ENCODE data around the gene NR3C2. TPM values are rescaled to one million over a fixed set of nuclear protein-coding genes. Genes with fewer than 3 reads are reported as not detected.

The NR3C2 gene
- total RNA-seq, 1 experiment from 2014 or later, result 0.96 TPM

DNA sequence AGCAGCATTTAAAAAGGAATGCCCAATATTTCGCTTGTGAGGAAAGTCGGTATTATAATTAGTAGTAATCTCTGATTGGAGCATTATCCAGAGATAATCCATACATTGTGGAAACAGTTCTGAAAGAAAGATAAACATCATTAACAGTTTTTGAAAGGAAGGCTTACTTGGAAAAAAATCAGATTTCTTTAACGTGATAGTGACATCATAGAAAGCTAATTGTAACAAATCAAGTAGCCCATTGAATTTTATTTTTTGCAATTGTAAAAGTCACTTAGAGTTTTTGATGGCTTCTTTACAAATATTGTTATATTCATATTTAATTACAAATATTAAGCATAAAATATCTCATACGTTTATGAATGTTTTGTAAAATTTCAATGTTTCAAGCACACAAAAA lies 11.6 kb upstream of the NR3C2 start:
- Histone ChIP-seq H3K9me3 (ENCODE audit: insufficient read depth, low read depth) (no peaks in the 10 kb centered on the region), H3K36me3 (ENCODE audit: low read depth) (no peaks in the 10 kb centered on the region), H3K4me3 (no peak overlapping the region), H3K4me2 (no peak overlapping the region), H3K4me1 (replicated peaks; ENCODE audit: insufficient read depth) (no peaks in the 10 kb centered on the region), H3K27ac (no peak overlapping the region), H3K79me2 (ENCODE audit: low read depth) (no peaks in the 10 kb centered on the region), H2AFZ (no peak overlapping the region), H4K20me1 (ENCODE audit: insufficient read depth) (no peaks in the 10 kb centered on the region), H3F3A (ENCODE audit: insufficient read depth, low read depth) (no peaks in the 10 kb centered on the region), H3K9me2 (ENCODE audit: insufficient read depth) (no peaks in the 10 kb centered on the region), H3K27me3 (ENCODE audit: insufficient read depth, low read depth) (no peaks in the 10 kb centered on the region)
- no TSS peak for BruUV-seq (replicated peaks)
- intact Hi-C loops (cut with micrococcal nuclease; ENCODE audit: unreplicated experiment), result no loop called here
- ChIA-PET CTCF (no interaction called here), POLR2A (ENCODE audit: unreplicated experiment) (no interaction called here)
- TF ChIP-seq EZH2 (IDR thresholded peaks at IDR 0.05; ENCODE audit: low read depth), result no peak
- DNase-seq, result no peak

DNA sequence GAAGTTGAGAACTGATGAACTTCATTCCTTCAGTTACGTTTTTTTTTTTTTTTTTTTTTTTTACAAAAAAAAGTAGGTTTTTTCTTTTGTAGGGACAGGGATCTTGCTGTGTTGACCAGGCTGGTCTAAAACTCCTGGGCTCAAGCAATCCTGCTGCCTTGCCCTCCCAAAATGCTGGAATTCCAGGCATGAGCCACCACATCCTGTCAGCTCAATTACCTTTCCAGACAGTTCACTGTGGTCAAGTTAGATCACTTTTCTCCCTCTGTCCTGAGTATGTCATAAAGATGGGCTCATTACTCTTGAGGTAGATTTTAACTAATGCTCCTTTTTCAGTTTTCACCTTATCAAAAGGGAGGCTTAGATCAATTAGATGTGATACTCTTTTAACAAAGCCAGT lies 10.8 kb upstream of the NR3C2 start:
- no peaks in the 10 kb centered on the region for H3K36me3 ChIP-seq (ENCODE audit: low read depth)
- ChIA-PET CTCF (no interaction called here), POLR2A (ENCODE audit: unreplicated experiment) (no interaction called here)
- BruUV-seq (replicated peaks), result no TSS peak
- no peak overlapping the region for H3K27ac ChIP-seq
- H3K9me2 ChIP-seq (ENCODE audit: insufficient read depth), result no peaks in the 10 kb centered on the region
- H3K9me3 ChIP-seq (ENCODE audit: insufficient read depth, low read depth), result no peaks in the 10 kb centered on the region
- no peaks in the 10 kb centered on the region for H3K27me3 ChIP-seq (ENCODE audit: insufficient read depth, low read depth)
- TF ChIP-seq, protein P1, sequence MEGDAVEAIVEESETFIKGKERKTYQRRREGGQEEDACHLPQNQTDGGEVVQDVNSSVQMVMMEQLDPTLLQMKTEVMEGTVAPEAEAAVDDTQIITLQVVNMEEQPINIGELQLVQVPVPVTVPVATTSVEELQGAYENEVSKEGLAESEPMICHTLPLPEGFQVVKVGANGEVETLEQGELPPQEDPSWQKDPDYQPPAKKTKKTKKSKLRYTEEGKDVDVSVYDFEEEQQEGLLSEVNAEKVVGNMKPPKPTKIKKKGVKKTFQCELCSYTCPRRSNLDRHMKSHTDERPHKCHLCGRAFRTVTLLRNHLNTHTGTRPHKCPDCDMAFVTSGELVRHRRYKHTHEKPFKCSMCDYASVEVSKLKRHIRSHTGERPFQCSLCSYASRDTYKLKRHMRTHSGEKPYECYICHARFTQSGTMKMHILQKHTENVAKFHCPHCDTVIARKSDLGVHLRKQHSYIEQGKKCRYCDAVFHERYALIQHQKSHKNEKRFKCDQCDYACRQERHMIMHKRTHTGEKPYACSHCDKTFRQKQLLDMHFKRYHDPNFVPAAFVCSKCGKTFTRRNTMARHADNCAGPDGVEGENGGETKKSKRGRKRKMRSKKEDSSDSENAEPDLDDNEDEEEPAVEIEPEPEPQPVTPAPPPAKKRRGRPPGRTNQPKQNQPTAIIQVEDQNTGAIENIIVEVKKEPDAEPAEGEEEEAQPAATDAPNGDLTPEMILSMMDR (conservative IDR thresholded peaks at IDR 0.05), result no peak
- TF ChIP-seq EZH2 (IDR thresholded peaks at IDR 0.05; ENCODE audit: low read depth), result no peak
- no peak for DNase-seq
- H3K4me2 ChIP-seq, result no peak overlapping the region
- no peaks in the 10 kb centered on the region for H3F3A ChIP-seq (ENCODE audit: insufficient read depth, low read depth)
- intact Hi-C loops (cut with micrococcal nuclease; ENCODE audit: unreplicated experiment), result no loop called here
- no peak overlapping the region for H3K4me3 ChIP-seq
- no peaks in the 10 kb centered on the region for H3K79me2 ChIP-seq (ENCODE audit: low read depth)
- no peaks in the 10 kb centered on the region for H3K4me1 ChIP-seq (replicated peaks; ENCODE audit: insufficient read depth)
- H4K20me1 ChIP-seq (ENCODE audit: insufficient read depth), result no peaks in the 10 kb centered on the region
- H2AFZ ChIP-seq, result no peak overlapping the region

DNA sequence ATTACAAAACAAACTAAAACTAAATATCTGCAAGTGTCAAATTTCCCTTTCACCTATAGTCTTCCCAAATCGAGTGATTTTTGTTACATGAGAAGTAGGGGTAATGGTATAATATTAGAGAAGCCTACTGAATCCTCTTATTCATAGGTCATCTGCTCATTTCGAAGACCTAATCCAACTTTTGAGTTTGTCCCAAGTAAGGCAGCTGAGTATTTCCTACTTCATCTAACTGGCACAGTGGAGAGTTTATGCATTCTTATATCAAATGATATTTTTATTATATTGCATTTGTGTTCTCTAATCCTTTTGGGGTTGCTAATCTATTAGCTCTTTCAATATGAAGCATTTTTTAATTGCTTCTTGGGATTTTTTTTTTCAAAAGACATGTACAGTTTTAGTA lies 7.7 kb upstream of the NR3C2 start:
- H3K27ac ChIP-seq, result no peak overlapping the region
- no peaks in the 10 kb centered on the region for H3K9me2 ChIP-seq (ENCODE audit: insufficient read depth)
- intact Hi-C loops (cut with micrococcal nuclease; ENCODE audit: unreplicated experiment), result loop anchor here (10.0 kb wide), 1 partner anchor 585 kb away; no protein-coding TSS in a partner anchor
- no peak overlapping the region for H3K4me2 ChIP-seq
- H3K4me3 ChIP-seq, result no peak overlapping the region
- POLR2A ChIA-PET (ENCODE audit: unreplicated experiment), result no interaction called here
- H3K9me3 ChIP-seq (ENCODE audit: insufficient read depth, low read depth), result no peaks in the 10 kb centered on the region
- no TSS peak for BruUV-seq (replicated peaks)
- H3F3A ChIP-seq (ENCODE audit: insufficient read depth, low read depth), result no peaks in the 10 kb centered on the region
- H4K20me1 ChIP-seq (ENCODE audit: insufficient read depth), result no peaks in the 10 kb centered on the region
- no peaks in the 10 kb centered on the region for H3K79me2 ChIP-seq (ENCODE audit: low read depth)
- TF ChIP-seq EZH2 (IDR thresholded peaks at IDR 0.05; ENCODE audit: low read depth), result no peak
- TF ChIP-seq, protein P1 (conservative IDR thresholded peaks at IDR 0.05), result no peak
- H3K4me1 ChIP-seq (replicated peaks; ENCODE audit: insufficient read depth), result no peaks in the 10 kb centered on the region
- peaks cover 8% of the 10 kb centered on the region for H3K27me3 ChIP-seq (ENCODE audit: insufficient read depth, low read depth)
- H2AFZ ChIP-seq, result no peak overlapping the region
- no peak for DNase-seq
- no peaks in the 10 kb centered on the region for H3K36me3 ChIP-seq (ENCODE audit: low read depth)
- CTCF ChIA-PET, result no interaction called here

DNA sequence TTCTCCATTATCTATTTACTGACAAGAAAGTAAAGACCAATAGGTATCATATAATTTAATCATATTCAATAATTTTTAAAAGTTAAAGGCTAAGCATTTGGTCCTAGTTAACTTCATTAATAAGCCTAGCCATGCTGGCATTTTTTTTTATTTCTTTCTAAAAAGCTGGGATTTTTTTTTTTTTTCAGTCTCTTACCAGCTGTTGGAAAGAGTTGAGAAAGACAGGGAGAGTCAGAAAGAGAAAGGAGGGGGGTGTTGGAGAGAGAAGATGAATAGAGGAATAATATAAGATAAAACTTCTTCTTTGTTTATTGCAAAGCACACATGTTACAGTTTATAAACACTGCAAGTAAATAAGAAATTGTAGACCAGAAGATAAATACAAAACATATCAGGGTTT lies 5.9 kb upstream of the NR3C2 start:
- no TSS peak for BruUV-seq (replicated peaks)
- no peak for TF ChIP-seq EZH2 (IDR thresholded peaks at IDR 0.05; ENCODE audit: low read depth)
- TF ChIP-seq, protein P1 (conservative IDR thresholded peaks at IDR 0.05), result no peak
- Histone ChIP-seq H3K27me3 (ENCODE audit: insufficient read depth, low read depth) (peaks cover 20% of the 10 kb centered on the region), H3K4me2 (no peak overlapping the region), H3K9me3 (ENCODE audit: insufficient read depth, low read depth) (no peaks in the 10 kb centered on the region), H3F3A (ENCODE audit: insufficient read depth, low read depth) (no peaks in the 10 kb centered on the region), H2AFZ (no peak overlapping the region), H3K4me1 (replicated peaks; ENCODE audit: insufficient read depth) (peaks cover 7% of the 10 kb centered on the region; the same call in 1 of the 2 replicates), H3K4me3 (no peak overlapping the region), H4K20me1 (ENCODE audit: insufficient read depth) (no peaks in the 10 kb centered on the region), H3K27ac (no peak overlapping the region), H3K79me2 (ENCODE audit: low read depth) (no peaks in the 10 kb centered on the region), H3K9me2 (ENCODE audit: insufficient read depth) (no peaks in the 10 kb centered on the region), H3K36me3 (ENCODE audit: low read depth) (no peaks in the 10 kb centered on the region)
- DNase-seq, result no peak
- intact Hi-C loops (cut with micrococcal nuclease; ENCODE audit: unreplicated experiment), result loop anchor here (10.0 kb wide), 1 partner anchor 587 kb away; no protein-coding TSS in a partner anchor
- CTCF ChIA-PET, result no interaction called here
- POLR2A ChIA-PET (ENCODE audit: unreplicated experiment), result no interaction called here

Measured in PC-9 (cell line).